Smooth muscle cell of the brain vasculature (primary cell): Measurements from ENCODE around the gene ZSWIM2.
"Not testable (repeated sequence)": the region's sequence is repeated elsewhere in the genome, so short reads cannot be mapped to it uniquely, and the experiment has no call there.

Experiments
- DNase-seq: peaks from one replicate; pipeline ENCODE4 v3.0.0-alpha.2; 2012; ENCODE audit warnings: low read depth, low spot score

Gene ZSWIM2, protein sequence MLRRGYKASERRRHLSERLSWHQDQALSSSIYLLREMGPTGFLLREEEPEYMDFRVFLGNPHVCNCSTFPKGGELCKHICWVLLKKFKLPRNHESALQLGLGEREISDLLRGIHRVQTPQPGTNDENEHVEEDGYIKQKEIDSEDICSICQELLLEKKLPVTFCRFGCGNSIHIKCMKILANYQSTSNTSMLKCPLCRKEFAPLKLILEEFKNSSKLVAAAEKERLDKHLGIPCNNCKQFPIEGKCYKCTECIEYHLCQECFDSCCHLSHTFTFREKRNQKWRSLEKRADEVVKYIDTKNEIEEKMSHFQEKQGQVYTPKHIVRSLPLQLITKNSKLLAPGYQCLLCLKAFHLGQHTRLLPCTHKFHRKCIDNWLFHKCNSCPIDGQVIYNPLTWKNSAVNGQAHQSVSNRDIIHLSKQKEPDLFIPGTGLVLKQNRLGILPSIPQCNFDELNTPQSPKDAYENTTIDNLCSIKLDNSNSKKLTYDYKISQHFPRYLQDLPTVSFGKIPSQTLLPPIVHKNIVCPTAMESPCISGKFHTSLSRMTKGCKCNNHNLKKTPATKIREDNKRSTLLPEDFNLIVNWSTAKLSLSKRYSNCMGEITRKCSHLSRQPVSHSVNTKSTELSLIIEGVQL

DNA sequence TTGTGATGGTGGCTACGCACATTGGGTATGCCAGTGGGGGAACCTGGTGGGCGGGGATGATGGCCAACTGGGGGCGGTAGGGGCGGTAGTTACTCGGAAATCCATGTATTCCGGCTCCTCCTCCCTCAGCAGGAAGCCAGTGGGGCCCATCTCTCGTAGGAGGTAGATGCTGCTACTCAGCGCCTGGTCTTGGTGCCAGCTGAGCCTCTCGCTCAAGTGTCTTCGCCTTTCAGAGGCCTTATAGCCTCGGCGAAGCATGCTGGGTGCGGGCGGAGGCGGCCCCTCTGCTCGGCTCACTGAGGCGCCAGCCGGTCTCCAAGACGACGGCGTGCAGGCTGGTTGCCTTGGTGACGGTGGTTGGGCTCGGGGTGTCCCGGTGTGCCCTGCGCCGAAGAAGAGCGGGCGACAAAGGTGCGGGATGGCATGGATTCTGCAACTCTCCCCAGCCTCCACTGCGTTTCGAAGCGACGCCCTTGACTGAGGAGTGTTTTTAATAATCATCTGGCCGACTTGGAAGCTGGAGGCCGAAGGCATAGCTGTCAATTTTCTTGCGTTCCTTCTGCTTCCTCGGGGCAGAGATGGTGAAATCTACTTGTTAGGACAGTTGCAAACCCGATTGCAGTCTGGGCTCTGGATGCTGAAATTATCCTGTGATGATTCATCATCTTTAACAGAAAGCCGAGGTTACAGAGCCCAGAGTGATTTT is at the start of gene ZSWIM2:
TSS of gene ZSWIM2 (minus strand) at position 298 of the 706 bp plus-strand sequence. CDS start at position 258, 40 bp downstream.
- peak; percentile 35 for DNase-seq

DNA sequence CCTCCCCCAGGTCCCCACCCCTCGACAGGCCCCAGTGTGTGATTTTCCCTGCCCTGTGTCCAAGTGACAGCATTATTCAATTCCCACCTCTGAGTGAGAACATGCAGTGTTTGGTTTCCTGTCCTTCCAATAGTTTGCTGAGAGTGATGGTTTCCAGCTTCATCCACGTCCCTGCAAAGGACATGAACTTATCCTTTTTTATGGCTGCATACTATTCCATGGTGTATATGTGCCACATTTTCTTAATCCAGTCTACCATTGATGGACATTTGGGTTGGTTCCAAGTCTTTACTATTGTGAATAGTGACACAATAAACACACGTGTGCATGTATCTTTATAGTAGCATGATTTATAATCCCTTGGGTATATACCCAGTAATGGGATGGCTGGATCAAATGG is 47.2 kb upstream of the ZSWIM2 start:
- DNase-seq = not testable (repeated sequence)

DNA sequence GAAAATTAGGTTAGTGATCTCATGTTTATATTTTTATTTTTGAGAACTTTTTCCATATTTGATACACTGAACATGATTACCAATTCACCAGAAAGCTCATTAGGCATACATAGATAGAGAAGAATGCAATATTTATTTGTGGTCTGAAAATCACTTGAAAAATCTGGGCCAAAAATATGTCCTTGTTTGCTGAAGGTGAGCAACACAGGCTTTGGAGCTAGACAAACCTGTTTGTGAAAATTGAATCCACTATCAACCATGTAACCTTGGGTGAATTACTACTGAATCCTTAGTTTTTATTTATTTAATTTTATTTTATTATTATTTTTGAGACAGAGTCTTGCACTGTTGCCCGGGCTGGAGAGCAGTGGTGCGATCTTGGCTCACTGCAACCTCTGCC is 46.5 kb upstream of the ZSWIM2 start:
- no peak for DNase-seq

DNA sequence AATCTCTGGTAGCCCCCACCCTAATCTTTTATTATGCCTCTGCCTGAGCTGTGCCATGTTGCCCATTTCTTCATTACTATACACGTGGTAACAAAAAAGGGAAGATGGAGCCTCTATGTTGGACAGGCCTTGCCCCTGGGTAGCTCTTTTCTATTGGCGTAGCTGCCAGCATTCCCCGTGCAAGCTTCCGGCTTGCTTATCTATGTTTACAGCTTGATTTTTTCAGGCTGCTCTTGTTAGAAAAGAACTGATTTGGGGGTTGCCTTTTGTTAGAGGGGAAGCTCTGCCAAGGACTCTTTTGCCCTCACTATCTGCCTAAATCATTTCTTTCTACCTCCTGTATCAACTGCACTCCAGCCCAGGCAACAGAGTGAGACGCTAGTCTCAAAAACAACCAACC is 45.5 kb upstream of the ZSWIM2 start:
- DNase-seq = no peak

DNA sequence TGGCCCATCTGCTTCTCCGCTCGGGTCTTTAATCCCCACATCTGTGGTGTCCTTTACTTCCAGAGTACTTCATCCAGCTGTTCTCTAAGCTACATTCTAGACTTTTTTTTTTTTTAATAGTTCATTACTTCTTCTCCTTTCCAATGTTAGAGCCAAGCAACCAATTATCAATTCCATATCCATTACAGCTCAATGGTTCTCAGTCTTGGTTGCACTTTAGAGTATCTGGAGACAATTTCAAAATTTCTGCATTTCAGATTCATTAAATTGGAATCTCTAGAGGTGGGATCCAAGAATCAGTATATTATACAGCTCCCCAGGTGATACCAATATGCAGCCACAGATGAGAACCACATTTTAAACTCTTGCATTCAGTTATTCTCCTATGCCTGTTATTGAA is 43.9 kb upstream of the ZSWIM2 start:
- no peak for DNase-seq

DNA sequence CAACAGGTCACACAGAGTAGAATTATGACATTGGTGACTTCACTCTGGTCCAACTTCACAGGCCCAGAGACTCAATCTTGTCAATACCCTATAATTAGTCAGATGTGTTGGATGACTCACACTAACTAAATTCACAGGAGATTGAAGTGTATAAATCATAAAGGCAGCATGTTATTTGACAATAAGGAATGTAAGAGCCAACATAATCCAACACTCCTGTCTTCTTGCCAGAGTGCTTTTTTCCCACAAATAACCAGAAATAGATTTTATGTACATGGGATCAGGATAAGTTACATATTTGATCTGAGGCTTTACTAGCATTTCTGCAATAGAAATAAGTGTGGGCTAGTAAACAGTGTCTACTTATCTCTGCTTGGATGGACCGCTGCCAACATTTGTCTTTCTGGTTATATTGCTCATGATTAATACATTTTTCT is 42.2 kb upstream of the ZSWIM2 start:
- DNase-seq = no peak

DNA sequence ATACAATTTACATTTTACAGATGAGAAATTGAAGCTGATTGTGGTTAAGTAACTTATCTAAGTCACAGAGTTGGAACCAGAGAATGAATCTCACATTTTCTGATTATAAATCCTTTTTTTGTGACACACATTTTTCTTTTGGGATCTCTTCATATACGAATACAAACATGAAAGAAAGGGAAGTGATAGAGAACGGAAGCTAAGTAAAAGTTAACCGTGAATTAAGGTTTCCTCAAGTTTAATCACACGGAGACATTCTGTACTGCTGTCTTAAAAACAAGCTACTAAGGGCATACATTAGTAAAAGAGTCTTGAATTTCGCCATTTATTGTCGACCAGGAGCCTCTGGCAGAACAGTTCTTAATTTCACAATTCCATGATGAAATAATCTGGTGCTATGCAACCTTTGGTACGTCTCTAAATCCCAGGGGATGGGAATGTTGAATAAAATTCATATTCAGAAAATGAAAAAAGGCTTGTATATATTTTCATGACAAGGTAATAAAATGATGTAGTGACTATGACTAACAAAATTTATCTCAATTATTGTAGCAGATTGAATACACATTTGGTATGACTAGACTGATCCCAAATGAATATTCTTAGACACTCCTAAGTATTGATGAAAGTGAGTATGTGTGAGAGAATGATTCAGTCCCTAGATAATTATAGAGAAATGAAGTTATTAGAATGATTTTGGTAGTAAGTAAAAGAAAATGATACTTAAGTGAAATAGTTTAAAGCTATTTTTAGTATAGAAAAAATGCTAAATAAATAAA is 40.3 kb upstream of the ZSWIM2 start:
- DNase-seq = no peak

DNA sequence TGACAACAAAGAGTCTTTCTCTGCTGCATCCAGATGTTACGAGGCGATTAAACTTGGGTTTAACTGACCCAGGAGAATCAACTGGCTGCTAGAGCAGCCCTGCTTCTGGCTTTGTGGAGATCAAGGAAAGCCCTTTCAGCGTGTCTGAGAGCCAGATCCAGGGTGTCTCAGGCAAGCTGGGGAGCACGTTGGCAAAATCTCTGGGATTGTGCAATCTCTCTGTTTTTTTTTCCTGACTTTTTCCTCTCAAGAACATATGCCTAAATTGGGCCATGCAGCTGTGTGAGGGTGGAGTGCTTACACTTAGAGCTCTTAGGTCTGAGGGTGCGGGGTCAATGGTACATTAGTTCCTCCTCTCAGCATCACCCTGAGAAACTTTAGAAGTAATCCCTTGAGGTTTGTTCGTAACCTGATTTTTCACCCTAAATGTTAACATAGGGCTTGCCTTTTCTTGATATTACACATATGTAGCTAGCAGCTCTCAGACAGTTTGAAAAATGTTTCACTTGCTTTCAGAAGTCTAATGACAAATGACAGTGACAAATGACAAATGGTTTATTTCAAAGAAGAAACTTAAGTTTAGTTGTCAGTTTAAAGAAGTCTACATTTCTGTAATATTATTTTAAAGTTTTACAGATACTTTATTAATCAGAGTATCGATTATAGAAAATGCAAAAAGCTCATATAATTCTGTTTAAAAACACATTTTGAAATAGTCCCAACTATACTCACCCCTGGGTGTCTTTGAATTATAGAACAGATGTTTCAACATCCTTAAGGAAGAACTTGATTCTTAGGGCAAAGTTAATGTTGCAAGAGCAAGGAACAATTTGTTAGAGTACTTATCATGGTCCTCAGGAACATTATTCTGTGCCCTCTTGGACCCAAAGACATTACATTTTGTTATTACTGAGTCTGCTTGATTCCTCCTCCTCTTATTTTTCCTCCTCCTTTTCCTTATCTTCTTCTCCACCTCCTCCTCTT is 38.4 kb upstream of the ZSWIM2 start:
- DNase-seq = peak; percentile 23

DNA sequence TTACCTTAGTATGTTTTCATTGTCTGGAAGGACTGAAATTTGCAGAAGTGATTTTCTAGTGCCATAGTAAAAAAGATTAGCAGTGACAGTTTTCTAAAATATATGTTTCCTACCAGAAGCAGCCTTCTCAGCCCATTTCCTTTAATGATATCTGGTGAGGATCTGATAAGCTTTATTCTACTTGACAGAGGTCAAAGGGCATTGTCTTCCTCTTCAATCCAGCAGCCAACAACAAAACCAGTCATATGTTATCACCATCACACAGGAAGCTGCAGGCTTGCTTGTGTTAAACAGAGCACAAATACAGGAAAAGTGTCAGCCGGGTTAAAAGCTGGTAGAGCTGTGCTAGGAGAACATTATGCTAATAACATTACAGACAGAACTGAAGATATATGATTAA is 35.6 kb upstream of the ZSWIM2 start:
- DNase-seq = no peak

DNA sequence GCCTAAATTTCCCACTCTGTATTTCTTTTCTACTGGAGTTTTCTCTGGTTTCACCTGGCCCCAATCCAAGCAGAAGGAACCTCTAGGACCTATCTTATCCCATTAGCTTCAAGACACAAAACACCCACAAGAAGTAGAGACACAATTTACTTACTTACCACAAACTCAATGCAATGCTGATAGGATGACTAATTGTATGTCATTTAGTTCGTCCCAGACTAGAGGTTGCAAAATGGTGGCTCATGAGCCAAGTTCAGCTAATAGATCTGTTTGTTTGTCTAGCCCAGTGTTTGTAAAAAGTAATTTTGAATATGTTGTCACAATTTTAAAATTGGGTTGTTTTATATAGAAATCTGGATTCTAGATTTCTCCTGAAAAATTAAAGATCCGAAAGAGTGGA is 34.7 kb upstream of the ZSWIM2 start:
- DNase-seq = no peak

DNA sequence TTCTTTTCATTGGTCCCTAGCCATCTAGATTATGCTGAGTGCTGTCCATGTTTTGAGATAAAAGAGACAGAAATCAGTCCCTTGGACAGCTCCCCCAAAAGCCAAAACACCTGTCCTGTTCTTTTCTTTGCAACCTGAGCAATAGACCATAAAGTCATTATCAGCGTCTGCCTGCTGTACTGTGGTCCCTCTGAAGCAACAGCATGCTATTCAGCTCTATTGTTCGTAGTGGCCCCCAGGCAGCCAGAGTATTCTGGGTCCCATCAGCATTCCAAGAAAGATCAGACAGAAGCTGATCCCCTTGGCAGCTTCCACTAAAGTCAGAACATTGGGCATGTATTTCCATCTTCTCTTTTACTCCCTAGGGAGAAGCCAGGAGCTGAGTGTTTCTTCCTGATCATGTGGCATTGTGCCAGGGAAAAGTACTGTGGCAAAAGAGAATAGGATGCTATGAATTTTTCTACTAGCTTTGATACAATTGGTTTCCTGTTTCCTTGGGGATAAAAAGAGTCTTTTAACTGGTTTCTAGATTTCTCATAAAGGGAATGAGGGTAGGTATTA is 33.6 kb upstream of the ZSWIM2 start:
- no peak for DNase-seq

DNA sequence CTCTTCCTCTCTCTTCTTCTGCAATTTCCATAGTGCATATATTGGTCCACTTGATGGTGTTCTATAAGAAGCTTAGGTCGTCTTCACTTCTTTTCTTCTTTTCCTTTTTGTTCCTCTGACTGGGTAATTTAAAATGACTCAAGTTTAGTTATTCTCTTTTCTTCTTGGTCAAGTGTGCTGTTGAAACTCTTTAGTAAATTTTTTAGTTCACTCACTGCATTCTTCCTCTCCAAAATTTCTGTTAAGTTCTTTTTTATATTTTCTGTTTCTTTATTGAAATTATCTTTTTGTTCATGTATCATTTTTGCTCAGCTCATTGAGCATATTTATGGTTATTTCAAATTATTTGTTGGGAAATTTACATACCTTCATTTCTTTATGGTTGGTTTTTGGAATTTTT is 32.7 kb upstream of the ZSWIM2 start:
- no peak for DNase-seq

DNA sequence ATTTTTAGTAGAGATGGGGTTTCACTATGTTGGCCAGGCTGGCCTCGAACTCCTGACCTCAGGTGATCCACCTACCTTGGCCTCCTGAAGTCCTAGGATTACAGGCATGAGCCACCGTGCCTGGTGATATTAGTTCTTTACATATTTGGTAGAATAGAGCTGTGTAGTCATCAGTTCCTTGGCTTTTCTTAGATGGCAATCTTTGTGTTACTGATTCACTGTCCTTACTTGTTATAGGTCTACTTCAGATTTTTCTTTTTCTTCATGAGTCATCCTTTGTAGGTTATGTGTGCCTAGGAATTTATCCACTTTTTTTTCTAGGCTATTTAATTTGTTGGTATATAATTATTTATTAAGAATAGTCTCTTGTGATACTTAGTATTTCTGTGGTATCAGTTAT is 30.3 kb upstream of the ZSWIM2 start:
- DNase-seq = no peak

DNA sequence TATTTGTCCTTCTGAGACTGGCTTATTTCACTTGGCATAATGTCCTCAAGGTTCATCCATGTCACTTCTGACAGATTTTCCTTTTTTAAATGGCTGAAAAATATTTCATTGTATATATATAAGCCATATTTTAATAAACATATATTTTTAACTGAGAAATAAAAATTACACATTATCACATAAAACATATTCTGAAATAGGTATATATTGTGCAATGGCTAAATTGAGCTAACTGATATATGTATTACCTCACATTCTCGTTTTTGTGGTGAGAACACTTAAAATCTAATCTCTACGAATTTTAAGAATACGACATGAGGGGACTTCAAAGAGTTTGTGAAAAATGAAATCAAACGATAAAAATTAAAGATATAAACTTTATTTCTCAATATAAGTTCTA is 25.7 kb upstream of the ZSWIM2 start:
- DNase-seq = no peak

DNA sequence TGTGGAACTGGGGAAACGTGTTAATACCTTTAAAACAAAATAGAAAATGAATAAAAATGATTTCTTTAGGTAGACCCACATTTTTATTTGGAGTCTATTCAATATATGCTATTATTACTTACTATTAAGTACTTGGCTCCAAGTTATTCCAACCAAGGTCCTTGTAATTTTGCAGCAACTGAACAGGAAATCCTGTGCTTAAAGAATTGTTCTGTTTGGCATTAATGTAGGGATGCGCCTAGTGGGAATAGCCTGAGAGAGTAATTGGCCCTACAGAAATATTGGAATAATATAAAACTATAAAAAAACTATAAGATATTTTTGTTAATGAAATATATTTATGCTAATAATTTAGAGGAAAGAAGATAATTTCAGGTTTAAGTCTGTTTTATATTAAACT is 22.9 kb upstream of the ZSWIM2 start:
- no peak for DNase-seq

DNA sequence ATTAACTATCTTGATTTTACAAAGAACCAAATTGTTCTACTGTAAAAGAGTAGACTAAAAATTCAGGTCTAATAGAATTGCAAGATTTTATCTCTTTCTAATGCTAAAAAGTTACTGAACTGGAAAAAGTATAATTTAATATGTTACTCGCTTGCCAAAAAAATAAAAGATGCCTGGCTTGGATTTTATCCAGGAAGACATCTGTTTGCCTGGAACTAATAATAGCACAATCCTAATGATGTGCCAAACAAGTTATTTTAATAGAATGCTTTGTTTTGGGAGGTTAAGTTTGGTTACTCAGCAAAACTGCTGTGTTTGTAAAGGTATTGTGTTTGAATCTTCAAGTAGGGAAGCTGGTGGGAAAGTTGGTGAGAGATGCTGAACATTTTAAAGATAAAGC is 19.4 kb upstream of the ZSWIM2 start:
- DNase-seq = no peak

DNA sequence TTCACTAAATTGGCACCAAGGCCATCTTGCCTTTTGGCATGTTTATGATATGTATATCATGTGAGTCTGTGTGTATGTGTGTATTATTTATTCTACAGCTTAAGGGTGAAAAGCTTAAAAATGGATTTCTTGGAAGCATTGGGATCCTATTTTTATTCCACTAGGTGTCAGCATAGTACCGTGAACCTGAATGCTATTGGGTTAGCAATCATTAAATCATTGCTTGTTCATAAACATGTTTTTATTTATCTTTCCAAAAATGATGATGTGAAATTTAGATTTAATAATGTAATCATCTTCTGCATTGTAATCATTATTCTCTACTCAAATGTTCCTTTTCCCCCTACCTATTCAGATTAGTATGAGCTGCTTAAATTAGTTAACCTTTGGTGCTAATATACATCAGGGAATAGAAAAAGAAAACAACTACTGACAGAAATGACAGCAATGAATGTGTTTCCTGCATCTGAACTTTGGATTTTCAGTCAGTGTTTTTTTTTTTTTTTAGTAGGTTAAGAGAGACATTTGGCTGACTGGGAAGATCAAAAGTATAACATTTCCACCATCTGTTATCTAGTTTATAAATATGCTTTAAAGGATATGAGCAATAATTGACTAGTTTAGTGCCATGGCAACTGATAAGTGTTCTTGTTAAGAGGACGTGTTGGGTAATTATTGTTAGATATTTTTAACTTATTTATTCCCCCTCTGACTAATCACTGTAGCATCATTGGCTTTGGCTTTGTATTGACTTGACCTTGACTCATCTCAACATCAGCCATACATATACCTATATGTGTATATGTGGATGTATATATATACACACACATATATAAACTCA is 14.1 kb upstream of the ZSWIM2 start:
- DNase-seq = no peak

DNA sequence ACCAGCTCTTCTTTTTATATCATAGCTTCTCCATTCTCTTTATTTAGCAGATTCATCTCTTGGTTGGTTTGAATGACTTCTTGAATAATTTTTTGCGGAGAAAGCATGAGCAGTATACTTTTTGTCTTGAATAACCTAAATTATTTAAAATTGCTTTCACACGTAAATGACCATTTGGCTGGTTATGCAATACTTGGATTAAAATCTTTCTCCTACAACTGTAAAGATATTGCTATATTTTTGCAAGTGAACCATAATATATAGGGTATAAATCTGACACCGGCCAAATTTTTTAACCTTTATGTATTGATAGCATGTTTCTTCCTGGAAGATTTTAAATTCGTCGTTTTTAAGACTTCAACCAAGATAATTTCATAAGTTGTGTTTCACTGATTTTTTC is 6.2 kb upstream of the ZSWIM2 start:
- DNase-seq = no peak

DNA sequence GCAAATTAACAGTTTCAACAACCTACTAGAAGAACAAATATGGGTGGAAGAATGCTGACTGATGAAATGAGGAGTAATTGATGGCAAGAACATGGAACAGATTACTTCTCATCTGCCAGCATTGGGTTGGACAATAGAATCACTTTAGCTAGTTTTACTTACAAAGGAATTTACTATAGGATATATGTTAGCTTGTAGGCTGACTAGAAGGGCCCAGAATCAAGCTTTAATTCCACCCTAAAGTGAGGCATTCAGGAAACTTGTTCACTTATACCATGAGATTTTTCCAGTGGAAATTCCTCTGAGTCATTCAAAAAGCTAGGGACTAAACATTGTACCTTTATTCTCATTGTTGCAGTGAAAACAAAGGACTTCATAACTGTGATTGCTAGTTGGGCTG is 5.0 kb upstream of the ZSWIM2 start:
- DNase-seq = no peak
